ENCODE results near the gene UBE4B. TPM values are rescaled to one million over a fixed set of nuclear protein-coding genes. Genes with fewer than 3 reads are reported as not detected.

The UBE4B gene
- total and polyA plus RNA-seq, 2 experiments from 2014 or later, result 28.4 to 115 TPM

DNA sequence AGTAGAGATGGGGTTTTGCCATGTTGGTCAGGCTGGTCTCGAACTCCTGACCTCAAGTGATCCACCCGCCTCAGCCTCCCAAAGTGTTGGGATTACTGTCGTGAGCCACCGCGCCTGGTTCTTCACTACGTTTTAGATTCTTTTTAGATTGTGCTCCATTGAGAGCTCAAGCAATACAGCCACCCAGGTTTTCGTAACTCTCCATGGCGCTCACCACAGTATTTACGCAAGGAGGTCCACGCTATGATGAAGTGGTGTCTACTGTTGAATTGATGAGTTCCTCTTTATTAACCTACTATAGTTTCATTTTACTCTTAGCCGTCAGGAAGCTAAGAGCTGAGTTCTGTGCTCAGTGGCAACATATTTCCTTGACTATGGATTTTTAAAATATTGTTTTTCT, 175.8 kb downstream of the UBE4B start:
- H3K79me2 ChIP-seq (replicated peaks; ENCODE audit: insufficient read depth), result peaks cover 26% of the 10 kb centered on the region
- peaks cover 3% of the 10 kb centered on the region; the same call in 1 of the 2 replicates for H3F3A ChIP-seq (replicated peaks; ENCODE audit: low read depth)
- H3K27me3 ChIP-seq (ENCODE audit: insufficient read depth), result no peaks in the 10 kb centered on the region
- Mint-ChIP-seq H3K27me3 (ENCODE audit: insufficient read depth, low read depth, poor library complexity) (peaks cover 20% of the 10 kb centered on the region), H3K4me3 (no peak overlapping the region; the same call in 1 of the 3 replicates), H3K9me3 (no peaks in the 10 kb centered on the region), H3K27ac (no peak overlapping the region), H3K4me1 (peaks cover 23% of the 10 kb centered on the region), H3K36me3 (ENCODE audit: low read depth) (no peaks in the 10 kb centered on the region)
- H2AFZ ChIP-seq, result no peak overlapping the region
- no peaks in the 10 kb centered on the region for H3K9me2 ChIP-seq (ENCODE audit: insufficient read depth)
- H3K4me1 ChIP-seq (ENCODE audit: insufficient read depth), result peaks cover 16% of the 10 kb centered on the region
- no peak overlapping the region for H3K27ac ChIP-seq (ENCODE audit: low read depth)
- peaks cover 16% of the 10 kb centered on the region for H4K20me1 ChIP-seq (replicated peaks; ENCODE audit: insufficient read depth)
- ATAC-seq (no peak), DNase-seq (ENCODE audit: low spot score) (no peak)
- TF ChIP-seq ZNF331 (CRISPR knock-in tag; IDR thresholded peaks at IDR 0.05; ENCODE audit: low read depth) (no peak), STAT1 (IDR thresholded peaks at IDR 0.05; ENCODE audit: unreplicated experiment) (no peak), POLR2AphosphoS5 (IDR thresholded peaks at IDR 0.05; ENCODE audit: low read depth) (no peak), EZH2 (IDR thresholded peaks at IDR 0.05; ENCODE audit: low read depth, unreplicated experiment) (no peak), EZH2phosphoT487 (IDR thresholded peaks at IDR 0.05; ENCODE audit: unreplicated experiment) (no peak), CREB1 (CRISPR knock-in tag; IDR thresholded peaks at IDR 0.05; ENCODE audit: low read depth) (no peak), JUNB (IDR thresholded peaks at IDR 0.05; ENCODE audit: unreplicated experiment) (no peak), ZNF114 (CRISPR knock-in tag; IDR thresholded peaks at IDR 0.05) (no peak), NANOG (IDR thresholded peaks at IDR 0.05; ENCODE audit: borderline replicate concordance) (no peak)
- TF ChIP-seq, protein P1, sequence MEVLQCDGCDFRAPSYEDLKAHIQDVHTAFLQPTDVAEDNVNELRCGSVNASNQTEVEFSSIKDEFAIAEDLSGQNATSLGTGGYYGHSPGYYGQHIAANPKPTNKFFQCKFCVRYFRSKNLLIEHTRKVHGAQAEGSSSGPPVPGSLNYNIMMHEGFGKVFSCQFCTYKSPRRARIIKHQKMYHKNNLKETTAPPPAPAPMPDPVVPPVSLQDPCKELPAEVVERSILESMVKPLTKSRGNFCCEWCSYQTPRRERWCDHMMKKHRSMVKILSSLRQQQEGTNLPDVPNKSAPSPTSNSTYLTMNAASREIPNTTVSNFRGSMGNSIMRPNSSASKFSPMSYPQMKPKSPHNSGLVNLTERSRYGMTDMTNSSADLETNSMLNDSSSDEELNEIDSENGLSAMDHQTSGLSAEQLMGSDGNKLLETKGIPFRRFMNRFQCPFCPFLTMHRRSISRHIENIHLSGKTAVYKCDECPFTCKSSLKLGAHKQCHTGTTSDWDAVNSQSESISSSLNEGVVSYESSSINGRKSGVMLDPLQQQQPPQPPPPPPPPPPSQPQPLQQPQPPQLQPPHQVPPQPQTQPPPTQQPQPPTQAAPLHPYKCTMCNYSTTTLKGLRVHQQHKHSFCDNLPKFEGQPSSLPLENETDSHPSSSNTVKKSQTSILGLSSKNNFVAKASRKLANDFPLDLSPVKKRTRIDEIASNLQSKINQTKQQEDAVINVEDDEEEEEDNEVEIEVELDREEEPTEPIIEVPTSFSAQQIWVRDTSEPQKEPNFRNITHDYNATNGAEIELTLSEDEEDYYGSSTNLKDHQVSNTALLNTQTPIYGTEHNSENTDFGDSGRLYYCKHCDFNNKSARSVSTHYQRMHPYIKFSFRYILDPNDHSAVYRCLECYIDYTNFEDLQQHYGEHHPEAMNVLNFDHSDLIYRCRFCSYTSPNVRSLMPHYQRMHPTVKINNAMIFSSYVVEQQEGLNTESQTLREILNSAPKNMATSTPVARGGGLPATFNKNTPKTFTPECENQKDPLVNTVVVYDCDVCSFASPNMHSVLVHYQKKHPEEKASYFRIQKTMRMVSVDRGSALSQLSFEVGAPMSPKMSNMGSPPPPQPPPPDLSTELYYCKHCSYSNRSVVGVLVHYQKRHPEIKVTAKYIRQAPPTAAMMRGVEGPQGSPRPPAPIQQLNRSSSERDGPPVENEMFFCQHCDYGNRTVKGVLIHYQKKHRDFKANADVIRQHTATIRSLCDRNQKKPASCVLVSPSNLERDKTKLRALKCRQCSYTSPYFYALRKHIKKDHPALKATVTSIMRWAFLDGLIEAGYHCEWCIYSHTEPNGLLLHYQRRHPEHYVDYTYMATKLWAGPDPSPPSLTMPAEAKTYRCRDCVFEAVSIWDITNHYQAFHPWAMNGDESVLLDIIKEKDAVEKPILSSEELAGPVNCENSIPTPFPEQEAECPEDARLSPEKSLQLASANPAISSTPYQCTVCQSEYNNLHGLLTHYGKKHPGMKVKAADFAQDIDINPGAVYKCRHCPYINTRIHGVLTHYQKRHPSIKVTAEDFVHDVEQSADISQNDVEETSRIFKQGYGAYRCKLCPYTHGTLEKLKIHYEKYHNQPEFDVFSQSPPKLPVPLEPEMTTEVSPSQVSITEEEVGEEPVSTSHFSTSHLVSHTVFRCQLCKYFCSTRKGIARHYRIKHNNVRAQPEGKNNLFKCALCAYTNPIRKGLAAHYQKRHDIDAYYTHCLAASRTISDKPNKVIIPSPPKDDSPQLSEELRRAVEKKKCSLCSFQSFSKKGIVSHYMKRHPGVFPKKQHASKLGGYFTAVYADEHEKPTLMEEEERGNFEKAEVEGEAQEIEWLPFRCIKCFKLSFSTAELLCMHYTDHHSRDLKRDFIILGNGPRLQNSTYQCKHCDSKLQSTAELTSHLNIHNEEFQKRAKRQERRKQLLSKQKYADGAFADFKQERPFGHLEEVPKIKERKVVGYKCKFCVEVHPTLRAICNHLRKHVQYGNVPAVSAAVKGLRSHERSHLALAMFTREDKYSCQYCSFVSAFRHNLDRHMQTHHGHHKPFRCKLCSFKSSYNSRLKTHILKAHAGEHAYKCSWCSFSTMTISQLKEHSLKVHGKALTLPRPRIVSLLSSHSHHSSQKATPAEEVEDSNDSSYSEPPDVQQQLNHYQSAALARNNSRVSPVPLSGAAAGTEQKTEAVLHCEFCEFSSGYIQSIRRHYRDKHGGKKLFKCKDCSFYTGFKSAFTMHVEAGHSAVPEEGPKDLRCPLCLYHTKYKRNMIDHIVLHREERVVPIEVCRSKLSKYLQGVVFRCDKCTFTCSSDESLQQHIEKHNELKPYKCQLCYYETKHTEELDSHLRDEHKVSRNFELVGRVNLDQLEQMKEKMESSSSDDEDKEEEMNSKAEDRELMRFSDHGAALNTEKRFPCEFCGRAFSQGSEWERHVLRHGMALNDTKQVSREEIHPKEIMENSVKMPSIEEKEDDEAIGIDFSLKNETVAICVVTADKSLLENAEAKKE (CRISPR knock-in tag; IDR thresholded peaks at IDR 0.05), result no peak
- TF ChIP-seq, protein P2, sequence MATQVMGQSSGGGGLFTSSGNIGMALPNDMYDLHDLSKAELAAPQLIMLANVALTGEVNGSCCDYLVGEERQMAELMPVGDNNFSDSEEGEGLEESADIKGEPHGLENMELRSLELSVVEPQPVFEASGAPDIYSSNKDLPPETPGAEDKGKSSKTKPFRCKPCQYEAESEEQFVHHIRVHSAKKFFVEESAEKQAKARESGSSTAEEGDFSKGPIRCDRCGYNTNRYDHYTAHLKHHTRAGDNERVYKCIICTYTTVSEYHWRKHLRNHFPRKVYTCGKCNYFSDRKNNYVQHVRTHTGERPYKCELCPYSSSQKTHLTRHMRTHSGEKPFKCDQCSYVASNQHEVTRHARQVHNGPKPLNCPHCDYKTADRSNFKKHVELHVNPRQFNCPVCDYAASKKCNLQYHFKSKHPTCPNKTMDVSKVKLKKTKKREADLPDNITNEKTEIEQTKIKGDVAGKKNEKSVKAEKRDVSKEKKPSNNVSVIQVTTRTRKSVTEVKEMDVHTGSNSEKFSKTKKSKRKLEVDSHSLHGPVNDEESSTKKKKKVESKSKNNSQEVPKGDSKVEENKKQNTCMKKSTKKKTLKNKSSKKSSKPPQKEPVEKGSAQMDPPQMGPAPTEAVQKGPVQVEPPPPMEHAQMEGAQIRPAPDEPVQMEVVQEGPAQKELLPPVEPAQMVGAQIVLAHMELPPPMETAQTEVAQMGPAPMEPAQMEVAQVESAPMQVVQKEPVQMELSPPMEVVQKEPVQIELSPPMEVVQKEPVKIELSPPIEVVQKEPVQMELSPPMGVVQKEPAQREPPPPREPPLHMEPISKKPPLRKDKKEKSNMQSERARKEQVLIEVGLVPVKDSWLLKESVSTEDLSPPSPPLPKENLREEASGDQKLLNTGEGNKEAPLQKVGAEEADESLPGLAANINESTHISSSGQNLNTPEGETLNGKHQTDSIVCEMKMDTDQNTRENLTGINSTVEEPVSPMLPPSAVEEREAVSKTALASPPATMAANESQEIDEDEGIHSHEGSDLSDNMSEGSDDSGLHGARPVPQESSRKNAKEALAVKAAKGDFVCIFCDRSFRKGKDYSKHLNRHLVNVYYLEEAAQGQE (IDR thresholded peaks at IDR 0.05; ENCODE audit: unreplicated experiment), result no peak
- TF ChIP-seq, protein P3, sequence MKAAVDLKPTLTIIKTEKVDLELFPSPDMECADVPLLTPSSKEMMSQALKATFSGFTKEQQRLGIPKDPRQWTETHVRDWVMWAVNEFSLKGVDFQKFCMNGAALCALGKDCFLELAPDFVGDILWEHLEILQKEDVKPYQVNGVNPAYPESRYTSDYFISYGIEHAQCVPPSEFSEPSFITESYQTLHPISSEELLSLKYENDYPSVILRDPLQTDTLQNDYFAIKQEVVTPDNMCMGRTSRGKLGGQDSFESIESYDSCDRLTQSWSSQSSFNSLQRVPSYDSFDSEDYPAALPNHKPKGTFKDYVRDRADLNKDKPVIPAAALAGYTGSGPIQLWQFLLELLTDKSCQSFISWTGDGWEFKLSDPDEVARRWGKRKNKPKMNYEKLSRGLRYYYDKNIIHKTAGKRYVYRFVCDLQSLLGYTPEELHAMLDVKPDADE (IDR thresholded peaks at IDR 0.05), result no peak
- TF ChIP-seq, protein P4, sequence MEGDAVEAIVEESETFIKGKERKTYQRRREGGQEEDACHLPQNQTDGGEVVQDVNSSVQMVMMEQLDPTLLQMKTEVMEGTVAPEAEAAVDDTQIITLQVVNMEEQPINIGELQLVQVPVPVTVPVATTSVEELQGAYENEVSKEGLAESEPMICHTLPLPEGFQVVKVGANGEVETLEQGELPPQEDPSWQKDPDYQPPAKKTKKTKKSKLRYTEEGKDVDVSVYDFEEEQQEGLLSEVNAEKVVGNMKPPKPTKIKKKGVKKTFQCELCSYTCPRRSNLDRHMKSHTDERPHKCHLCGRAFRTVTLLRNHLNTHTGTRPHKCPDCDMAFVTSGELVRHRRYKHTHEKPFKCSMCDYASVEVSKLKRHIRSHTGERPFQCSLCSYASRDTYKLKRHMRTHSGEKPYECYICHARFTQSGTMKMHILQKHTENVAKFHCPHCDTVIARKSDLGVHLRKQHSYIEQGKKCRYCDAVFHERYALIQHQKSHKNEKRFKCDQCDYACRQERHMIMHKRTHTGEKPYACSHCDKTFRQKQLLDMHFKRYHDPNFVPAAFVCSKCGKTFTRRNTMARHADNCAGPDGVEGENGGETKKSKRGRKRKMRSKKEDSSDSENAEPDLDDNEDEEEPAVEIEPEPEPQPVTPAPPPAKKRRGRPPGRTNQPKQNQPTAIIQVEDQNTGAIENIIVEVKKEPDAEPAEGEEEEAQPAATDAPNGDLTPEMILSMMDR (conservative IDR thresholded peaks at IDR 0.05; ENCODE audit: low read depth in 2 of 2), result no peak
- no peak overlapping the region for H3K4me2 ChIP-seq
- H3K4me3 ChIP-seq, result no peak overlapping the region
- no peaks in the 10 kb centered on the region for H3K36me3 ChIP-seq (ENCODE audit: insufficient read depth)

Data from GM23338 (cell line).